Measurements from ENCODE around the gene MROH7. TPM values are rescaled to one million over a fixed set of nuclear protein-coding genes. Genes with fewer than 3 reads are reported as not detected.

MROH7 gene
- total RNA-seq, 2 experiments from 2014 or later: 0.11 TPM; not detected in 1

GRCh38 chr1:54754045-54754444 lies 112.5 kb downstream of the MROH7 start:
- no peak for ATAC-seq
- POLR2A ChIA-PET: no interaction called here
- H3K4me1 Mint-ChIP-seq (ENCODE audit: low read depth): no peaks in the 10 kb centered on the region
- H3K27me3 Mint-ChIP-seq: no peaks in the 10 kb centered on the region
- intact Hi-C loops (cut with micrococcal nuclease): no loop called here
- no peak for DNase-seq
- no peaks in the 10 kb centered on the region for H3K9me3 Mint-ChIP-seq
- H3K27ac Mint-ChIP-seq: no peak overlapping the region
- CTCF ChIA-PET: no interaction called here
- H3K36me3 Mint-ChIP-seq (ENCODE audit: low read depth): peaks cover 14% of the 10 kb centered on the region
- no peak overlapping the region for H3K4me3 Mint-ChIP-seq
- no peak for TF ChIP-seq CTCF (IDR thresholded peaks at IDR 0.05)

GRCh38 chr1:54754486-54755285 lies 113.1 kb downstream of the MROH7 start:
- H3K36me3 Mint-ChIP-seq (ENCODE audit: low read depth): peaks cover 16% of the 10 kb centered on the region

GRCh38 chr1:54757833-54758232 lies 116.2 kb downstream of the MROH7 start:
- no peak for TF ChIP-seq CTCF (IDR thresholded peaks at IDR 0.05)
- CTCF ChIA-PET: no interaction called here
- DNase-seq: no peak
- no peaks in the 10 kb centered on the region for H3K9me3 Mint-ChIP-seq
- ATAC-seq: no peak
- H3K27me3 Mint-ChIP-seq: no peaks in the 10 kb centered on the region
- POLR2A ChIA-PET: no interaction called here
- peaks cover 9% of the 10 kb centered on the region for H3K4me1 Mint-ChIP-seq (ENCODE audit: low read depth)
- peaks cover 17% of the 10 kb centered on the region for H3K36me3 Mint-ChIP-seq (ENCODE audit: low read depth)
- no peak overlapping the region for H3K4me3 Mint-ChIP-seq
- H3K27ac Mint-ChIP-seq: no peak overlapping the region
- intact Hi-C loops (cut with micrococcal nuclease): no loop called here

More at GRCh38 chr1:54754486-54755285, 113.1 kb downstream of the MROH7 start:
- CTCF ChIA-PET: no interaction called here
- no peaks in the 10 kb centered on the region for H3K27me3 Mint-ChIP-seq
- POLR2A ChIA-PET: no interaction called here
- ATAC-seq (no peak), DNase-seq (no peak)
- TF ChIP-seq CTCF (IDR thresholded peaks at IDR 0.05): no peak
- intact Hi-C loops (cut with micrococcal nuclease): no loop called here
- no peaks in the 10 kb centered on the region for H3K4me1 Mint-ChIP-seq (ENCODE audit: low read depth)
- H3K27ac Mint-ChIP-seq: no peak overlapping the region
- H3K4me3 Mint-ChIP-seq: no peak overlapping the region
- H3K9me3 Mint-ChIP-seq: no peaks in the 10 kb centered on the region

GRCh38 chr1:54758678-54759348 lies 117.2 kb downstream of the MROH7 start:
- no peak for TF ChIP-seq CTCF (IDR thresholded peaks at IDR 0.05)
- peaks cover 19% of the 10 kb centered on the region for H3K36me3 Mint-ChIP-seq (ENCODE audit: low read depth)
- H3K27me3 Mint-ChIP-seq: no peaks in the 10 kb centered on the region
- DNase-seq (no peak), ATAC-seq (no peak)
- H3K4me1 Mint-ChIP-seq (ENCODE audit: low read depth): peaks cover 14% of the 10 kb centered on the region
- ChIA-PET CTCF (no interaction called here), POLR2A (no interaction called here)
- no peaks in the 10 kb centered on the region for H3K9me3 Mint-ChIP-seq
- intact Hi-C loops (cut with micrococcal nuclease): no loop called here
- no peak overlapping the region for H3K4me3 Mint-ChIP-seq
- no peak overlapping the region for H3K27ac Mint-ChIP-seq

Other genes starting within 250 kb of the MROH7 start
- 10 to 100 TPM; 62.6 to 67.8 TPM for gene SSBP3, start 235.4 kb upstream of the MROH7 start, total RNA-seq
- gene ACOT11, start 93.6 kb upstream of the MROH7 start, total RNA-seq: 1 to 10 TPM; 1.1 to 1.2 TPM
- not detected for gene FAM151A, start 18.3 kb upstream of the MROH7 start, total RNA-seq
- 10 to 100 TPM; 26.7 to 28.2 TPM for gene TTC4, start 74.1 kb downstream of the MROH7 start, total RNA-seq
- 1 to 10 TPM; 6.0 to 6.7 TPM for gene PARS2, start 122.7 kb downstream of the MROH7 start, total RNA-seq
- 1 to 10 TPM; 3.3 to 3.5 TPM for gene TTC22, start 159.5 kb downstream of the MROH7 start, total RNA-seq
- 10 to 100 TPM; 59.5 to 64.7 TPM for gene DHCR24, start 245.4 kb downstream of the MROH7 start, total RNA-seq